HG03342 (cell line): ENCODE measurements around the gene VOPP1.

Experiments
- ATAC-seq: cut with Tn5 transposase; IDR thresholded peaks from one replicate; pipeline ENCODE4 v1.9.1; 2021; ENCODE audit warnings: mild to moderate bottlenecking, moderate library complexity; ENCODE audit not compliant: unreplicated experiment

Gene VOPP1

DNA sequence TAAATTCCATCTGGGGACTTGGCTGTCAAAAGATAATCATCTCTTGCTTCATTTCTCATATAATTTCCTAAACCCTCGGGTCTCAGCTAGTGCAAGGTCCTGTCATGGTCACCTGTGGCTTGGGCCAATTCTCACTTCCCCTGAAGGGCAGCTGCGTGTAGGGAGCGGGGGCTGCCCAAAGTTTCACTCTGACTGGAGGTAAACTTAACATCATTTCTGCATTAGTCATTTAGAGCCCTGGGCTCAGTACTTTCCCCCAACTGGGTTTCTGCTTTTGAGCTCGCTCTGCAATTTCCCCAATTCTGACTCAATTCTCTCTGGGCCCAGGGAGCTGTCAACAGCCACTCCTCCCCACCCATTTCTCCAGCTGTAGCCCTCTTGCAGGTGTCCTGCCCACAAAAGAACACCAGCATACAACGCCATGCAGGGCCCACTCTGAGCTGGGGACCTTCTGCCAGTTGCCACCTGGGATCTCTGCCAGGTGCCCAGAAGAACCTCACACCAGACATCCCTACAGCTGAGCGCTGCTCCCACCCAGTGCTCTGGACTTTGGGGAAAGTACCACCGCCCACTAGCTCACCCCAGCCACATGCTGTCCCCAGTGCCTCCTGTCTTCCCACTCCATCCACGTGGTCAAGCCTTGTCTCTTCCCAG, 37.9 kb downstream of the VOPP1 start:
- peak; percentile 67 for ATAC-seq

DNA sequence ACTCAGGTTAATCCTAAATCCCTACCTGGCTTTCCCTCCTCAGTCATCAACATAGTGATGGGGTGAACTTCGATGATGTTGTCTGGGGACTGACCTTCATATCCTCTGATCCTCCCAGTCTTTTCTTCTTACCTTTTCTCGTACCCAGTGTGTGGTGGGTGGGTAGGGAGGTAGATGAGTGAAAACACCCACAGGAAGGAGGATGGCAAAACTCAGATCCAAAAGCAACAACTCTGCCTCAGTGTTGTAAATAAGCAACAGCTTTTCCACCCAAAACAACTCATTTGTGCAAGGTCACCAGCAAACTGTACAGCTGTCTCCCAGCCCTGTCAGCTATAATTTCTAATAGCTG, 38.6 kb downstream of the VOPP1 start:
- ATAC-seq, result peak; percentile 0

DNA sequence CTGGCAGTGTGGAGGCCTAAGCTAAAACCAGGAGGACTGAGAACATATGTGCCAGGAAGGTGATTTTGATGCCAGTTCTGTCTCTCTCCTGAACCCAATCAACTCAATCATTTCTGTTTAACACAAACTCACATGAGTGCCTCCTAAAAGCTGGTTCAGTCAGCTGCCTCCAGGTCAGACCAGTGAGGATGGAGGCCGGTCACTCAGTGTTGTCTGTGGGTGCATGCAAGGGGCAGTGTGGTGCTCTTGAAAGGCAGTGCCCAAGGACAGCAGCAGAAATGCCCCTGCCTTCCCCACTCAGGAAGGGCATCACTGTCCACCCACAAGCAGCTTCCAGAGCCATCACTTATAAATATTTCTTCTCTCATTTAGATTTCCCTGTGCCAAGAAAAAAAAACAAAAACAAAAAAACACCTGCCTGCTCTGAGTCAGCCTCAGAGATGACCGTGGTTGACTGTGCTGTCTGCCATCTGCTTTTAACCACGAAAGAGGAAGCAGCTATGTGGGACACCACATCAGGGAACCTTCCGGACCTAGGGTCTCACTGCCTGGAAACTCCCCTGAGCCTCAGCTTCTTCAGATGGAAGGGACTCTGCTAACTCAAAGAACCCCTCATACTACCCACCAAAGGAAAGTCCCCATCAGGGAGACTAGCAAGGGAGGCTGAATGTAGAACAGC, 39.1 kb downstream of the VOPP1 start:
- peak; percentile 61 for ATAC-seq

DNA sequence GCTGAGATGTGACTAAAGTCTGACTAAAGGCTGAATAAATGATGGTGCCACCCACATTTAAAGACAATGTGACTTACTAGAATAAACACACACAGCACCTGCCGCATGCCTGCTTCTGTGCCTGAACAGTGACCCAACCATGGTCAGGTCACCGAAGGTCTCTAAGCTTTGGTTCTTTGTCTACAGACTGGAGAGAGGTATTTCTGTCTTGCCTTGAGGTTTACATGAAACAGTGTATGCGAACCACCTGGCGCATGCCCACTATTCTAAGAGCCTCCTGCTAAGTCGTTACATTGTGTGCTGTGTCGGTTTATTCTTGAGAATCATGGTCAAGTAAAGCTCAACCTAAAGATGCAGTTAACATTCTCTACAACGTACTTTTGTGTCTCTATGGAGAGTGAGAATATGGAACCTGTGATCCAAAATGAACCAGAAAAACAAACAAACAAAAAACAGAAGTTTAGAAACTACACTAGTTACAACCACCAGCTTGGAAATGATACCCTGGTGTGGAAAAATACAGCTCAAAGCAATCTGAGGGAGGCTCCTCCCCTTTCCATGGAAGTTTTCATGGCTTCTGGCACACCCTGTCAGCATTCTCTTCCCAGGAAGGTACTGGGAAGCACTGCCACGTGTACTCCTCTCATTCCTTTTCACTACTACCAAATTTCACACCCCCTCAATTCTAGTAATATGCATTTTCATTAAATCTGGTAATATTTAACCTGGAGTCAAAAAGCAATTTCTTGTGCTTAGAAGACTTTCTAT, 40.0 kb downstream of the VOPP1 start:
- no peak for ATAC-seq

DNA sequence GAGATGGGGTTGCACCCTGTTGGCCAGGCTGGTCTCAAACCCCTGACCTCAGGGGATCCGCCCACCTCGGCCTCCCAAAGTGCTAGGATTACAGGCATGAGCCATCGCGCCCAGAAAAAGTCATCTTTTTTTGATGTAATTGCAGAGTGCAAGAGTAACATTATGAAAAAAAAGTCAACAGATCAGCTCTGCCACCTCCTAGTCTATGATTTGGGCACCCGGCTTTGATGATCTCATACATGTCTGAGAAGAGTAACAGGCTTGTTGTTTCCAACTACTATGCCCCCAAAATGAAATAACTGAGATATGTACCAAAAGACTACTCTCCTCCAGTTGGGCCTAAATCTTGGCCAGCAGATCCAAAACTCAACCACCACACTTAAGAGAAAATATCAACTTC, 40.8 kb downstream of the VOPP1 start:
- ATAC-seq, result no peak

DNA sequence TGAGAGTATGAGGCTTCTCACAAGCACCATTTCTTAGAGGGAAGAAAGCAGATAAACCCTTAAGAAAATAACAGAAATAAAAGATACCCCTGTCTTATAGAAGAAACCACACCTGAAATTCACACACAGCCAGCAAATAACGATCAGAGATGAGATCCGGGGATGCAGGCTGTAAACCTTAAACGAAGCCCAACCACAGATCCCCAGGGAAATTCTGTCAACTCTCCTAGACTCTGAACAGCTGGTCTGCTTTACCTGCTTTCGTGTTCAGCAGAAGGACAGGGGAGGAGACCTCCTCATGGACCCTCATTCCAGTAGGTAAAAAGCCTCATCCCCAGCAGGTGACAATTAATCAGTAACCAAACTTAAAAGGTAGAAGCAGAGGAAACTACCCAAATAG, 45.0 kb downstream of the VOPP1 start:
- no peak for ATAC-seq

DNA sequence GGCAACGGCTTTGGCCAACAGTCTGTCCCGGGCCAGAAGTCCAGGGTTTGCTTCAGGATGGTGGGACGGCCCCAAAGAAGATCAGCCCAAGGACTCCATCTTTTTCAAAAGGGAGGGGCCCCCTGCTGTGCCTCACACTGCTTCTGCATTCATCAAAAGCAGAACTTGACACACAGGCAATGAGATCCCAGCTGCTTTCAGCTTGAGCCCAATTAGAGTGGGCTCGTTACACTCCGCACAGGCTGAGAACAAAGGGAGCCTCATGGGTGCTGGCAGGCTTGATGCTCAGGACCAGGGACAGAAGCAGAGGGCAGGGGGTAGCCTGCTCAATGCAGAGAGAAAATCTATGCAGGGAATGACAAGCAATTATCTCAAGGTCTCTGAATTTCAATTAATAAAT, 45.5 kb downstream of the VOPP1 start:
- peak; percentile 60 for ATAC-seq

DNA sequence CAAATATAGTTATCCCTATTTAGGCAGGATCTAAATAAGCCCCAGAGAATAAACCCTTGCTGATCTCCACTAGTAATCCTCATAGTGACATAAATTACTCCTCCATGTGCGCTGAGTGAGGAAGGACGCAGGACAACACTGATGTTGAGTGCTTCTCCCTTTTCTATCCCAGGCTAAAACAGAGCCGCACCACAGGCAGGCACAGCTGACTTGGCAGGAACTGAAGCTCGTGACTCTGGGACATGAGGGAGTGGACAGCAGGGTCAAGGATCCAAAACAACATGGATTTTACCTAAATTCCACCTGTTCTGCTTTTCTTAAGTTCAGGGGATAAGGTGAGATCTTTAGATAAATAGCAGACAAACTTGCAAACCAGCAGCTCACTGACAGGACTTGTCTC, 46.0 kb downstream of the VOPP1 start:
- ATAC-seq, result no peak

DNA sequence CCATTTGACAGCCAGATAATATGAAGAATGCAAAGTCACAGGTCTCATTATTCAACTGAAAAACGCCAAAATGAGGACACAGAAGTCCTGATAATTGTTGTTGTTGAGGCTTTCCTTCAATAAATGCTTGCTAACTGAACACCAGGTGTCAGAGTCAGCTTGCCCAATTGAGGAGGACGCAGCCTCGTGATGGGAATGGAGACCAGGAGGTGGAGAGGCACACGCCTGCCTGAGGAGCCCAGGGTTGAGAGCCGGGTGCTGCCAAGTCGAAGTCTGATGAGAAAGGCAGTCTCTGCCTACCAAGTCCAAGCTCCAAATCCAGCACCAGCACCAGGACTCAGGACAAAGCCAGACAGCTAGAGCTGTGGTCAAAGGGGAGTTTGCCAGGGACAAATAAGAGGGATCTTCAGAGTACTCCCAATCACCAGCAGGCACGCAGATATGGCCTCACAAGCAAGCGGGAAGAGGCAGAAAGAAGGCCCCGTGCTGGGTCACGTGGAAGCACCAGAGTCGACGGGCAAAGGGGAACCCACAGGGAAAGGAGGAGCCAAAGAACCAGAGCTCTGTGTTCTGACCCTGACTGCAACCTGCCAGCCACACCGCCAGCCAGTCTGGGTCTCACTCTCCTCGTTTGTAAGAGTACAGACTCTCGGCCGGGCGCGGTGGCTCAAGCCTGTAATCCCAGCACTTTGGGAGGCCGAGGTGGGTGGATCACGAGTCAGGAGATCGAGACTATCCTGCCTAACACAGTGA, 47.6 kb downstream of the VOPP1 start:
- ATAC-seq, result no peak

DNA sequence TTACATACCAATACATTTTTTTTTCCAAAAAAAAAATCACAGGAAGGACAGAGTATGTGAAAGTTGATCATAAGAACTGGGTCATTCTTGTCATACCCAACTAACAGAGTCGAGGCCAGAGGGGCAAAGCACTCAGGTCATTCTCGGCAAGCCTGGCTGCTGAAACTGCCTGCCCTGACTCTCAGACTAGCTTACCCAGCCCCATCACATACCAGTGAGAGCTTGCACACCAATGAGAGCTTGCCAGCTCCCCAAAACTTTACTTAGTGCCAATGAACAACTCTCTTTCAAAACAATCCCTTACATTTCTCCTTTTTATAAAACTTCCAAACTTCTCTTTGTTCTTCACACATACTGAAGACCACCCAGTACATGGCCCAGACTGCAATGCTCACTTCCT, 48.9 kb downstream of the VOPP1 start:
- no peak for ATAC-seq

DNA sequence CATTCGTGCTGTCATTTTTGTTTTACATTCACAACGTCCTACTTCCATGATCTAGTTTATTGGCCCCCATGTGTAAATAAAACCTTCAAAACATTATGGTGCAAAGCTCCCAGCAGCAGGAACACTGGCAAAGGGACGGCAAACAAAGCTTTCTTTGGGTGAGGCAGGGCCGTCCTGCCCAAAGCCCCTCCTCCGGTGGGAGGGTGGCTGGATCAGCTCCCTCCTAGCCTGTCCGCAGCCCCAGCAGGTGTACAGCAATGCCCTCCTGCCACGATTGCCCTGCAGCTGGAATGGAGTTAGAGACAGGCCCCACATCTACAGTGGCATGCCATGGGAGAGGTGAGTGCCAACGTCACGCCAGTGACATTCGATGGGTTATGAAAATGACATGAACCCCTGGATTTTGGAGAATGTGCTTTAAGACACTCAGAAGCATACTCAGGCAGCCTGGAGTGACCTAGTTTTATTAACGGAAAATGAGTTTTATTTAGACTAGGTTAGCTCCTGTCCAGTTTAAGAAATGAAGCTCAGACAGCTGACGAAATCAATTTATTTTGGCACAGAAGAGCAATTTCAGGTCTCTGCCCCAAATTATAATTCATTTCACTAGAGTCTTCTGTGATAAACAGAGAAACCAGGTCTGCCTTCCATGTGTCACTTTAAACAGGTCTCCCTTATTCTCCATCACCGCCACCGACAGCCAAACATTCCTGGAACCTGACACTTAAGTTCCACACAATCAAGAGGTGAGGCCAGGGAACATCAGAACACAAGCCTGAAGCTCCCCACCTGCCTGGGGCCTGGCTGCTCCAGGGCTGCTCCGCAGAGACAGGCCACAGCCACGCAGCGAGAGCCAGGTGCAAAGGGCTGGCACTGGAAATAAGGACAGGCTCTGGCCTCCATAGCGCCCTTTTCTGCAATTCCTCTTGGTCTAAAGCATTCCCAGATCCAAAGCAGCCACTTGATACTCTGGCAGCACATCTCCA, 50.1 kb downstream of the VOPP1 start:
- no peak for ATAC-seq

DNA sequence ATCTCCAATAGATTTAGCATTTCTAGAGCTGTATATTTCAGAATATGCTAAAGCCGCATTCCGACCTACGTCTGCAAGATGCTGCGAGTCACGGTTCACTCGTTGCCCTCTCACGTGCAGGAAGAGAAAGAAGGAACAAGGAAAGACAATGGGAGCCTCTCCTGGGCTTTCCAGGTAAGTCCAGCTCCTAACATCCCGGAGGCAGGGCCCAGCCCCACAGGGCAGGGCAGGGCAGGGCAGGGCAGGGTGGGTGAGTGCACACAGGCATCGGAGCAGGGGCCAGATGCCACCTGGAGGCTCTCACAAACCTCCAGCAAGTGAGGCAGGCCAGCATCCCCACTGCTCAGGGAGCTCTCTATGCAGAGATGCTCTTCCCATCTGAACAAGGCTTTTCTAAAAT, 50.8 kb downstream of the VOPP1 start:
- no peak for ATAC-seq

DNA sequence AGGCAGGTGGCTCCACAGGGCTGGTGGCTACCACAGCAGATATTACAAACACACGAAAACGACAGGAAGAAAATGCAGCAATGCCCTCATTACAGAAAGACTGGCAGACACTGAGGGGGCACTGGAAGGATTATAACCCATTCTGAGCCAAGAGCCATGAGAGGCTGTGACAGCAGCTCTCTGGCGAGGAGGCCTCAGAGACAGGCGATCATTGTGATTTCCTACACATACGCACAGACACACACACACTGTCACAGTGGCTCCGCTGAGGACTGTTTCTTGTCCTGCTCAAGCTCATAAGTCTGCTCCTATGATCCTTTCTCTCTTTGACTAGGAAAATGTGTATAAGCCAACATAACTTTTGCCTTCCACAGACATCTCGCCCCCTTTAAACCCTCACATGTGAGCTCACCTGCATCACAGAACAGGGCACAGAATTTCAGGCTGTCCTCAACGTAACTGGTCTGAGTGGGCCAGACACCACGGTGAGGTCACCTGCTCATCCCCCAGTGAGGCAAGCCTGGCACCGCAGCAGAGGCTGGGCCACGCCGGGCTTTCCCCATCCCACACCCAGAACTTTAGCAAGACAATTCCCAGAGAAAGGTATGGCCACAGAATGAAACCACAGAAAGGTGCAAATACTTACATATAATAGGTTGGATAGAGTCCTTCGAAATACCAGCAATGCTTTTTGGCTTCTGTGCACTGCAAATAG, 51.7 kb downstream of the VOPP1 start:
- ATAC-seq, result no peak

DNA sequence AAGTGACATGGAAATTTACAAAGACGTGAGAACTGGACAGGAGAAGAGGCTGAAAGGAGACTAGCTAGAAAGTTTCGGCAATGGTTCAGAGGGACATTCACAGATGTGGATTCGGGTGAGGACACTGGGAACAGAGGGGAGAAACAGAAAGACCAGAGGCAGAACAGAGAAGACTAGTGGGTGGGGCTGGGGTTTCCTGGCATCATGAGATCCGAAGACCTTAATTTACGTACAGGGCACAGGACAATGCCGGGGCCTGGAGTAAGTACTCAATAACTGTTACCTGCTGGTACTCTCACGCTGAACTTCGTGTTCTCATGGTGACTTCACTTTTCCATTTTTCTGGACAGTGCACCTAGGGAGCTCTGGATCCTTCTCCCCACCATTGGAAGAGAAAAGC, 53.5 kb downstream of the VOPP1 start:
- no peak for ATAC-seq

DNA sequence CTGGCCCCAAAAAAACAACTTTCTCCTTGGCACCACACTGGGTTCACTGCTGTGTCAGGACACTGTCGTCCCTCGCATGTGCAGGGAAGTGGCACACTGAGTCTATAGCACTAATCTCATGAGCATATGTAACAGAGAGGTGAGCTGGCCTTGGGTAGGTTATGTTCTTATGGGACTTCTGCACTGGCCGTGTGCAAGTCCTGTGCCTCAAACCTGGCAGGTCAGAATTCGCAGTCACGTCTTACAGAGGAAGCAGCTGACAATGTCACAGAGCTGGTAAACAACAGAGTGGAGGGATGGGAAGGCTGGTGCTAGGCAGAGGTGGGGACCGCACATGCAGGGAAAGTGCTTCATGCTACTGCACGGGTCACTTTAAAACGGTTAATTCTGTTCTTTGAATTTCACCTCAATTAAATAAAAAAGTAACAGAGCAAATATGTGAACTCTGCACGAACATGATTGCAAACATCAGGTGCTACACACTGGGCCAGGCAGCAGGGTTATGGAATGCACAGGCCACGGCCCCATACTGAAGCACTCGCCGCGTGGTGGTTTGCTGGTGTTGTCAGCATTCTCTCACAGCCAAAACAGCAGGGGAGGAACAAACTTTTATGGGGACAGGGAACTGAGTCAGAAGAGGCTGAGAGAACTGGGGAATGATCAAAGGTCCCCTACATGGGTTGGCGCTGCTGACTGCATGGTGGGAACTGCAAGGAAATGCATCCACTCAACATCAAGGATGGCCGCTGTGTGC, 54.2 kb downstream of the VOPP1 start:
- no peak for ATAC-seq

DNA sequence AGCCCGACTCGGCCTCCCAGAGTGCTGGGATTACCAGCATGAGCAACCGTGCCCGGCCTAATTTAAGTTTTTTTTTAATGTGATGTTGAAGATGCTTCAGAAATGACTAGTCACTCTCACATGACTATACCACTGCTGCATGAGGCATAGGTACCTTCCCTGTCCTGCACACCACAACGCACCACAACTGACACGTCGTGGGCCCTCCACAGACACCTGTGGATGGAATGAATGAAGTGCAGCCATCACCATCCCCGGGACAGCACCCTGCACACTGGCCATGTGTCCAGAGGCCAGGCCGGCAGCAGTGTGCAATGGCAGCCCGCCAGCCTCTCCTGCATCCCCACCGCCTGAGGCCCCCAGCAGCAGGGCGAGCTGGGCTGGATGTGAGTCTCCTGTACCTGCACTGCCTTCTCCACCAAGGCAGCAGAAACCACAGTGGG, 55.1 kb downstream of the VOPP1 start:
- ATAC-seq, result peak; percentile 72

DNA sequence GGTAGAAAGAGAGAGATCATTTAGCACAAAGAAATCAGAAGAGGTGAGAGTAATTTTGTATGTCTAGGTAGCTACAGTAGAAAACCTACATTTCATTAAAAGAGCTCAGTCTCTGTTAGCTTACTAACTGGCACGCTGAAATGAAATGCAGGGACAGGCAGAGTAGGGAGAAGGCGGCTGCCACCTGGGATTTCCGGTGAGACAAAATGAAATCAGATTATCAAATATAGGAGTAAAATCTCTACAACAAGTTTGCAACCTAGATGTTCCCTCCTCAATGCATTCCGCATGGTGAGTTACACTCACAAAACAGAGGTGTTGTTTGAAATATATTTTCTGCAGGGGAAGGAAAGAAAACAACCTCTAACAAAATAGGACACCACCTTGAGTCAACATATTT, 55.9 kb downstream of the VOPP1 start:
- ATAC-seq, result no peak

DNA sequence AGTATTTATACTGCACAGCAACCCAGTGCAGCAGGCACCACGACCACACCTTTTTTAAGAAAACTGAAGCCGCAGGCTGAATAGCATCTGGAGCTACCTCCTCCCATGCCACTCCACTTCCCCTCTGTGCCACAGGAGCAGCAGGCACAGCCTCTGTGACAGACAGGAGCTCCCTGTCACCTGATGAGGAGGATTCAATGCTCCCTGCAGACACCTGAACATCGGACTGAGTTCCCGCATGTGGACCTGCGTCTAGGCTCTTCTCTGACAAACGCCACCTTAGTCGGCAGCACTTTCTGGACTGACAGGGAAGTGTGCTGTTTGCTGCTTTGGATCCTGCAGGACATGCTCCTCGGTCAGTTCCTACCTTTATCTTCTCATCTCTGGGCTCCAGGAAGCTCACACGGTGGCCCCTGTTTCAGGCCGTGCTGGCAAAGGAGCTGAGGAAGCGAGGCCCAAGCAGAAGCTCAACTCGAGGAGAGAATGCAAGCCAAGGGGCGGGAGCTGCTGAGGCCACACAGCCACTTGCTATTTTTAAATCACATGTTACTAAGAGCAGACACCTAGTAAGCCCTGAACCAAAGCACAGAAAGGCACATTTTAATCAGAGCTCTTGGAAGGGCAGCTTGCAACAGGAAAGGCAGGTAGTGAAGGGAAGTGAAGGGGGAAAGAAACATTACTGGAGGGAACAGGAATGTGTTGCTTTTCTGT, 56.6 kb downstream of the VOPP1 start:
- ATAC-seq, result peak; percentile 44
